GM19455 (cell line): ENCODE results near the gene MTAP.
A peak's percentile ranks its signal among the peaks of the same experiment; 100 is the strongest.

Experiments
- ATAC-seq: cut with Tn5 transposase; IDR thresholded peaks from one replicate; pipeline ENCODE4 v1.9.1; 2021; ENCODE audit not compliant: unreplicated experiment

Gene MTAP

DNA sequence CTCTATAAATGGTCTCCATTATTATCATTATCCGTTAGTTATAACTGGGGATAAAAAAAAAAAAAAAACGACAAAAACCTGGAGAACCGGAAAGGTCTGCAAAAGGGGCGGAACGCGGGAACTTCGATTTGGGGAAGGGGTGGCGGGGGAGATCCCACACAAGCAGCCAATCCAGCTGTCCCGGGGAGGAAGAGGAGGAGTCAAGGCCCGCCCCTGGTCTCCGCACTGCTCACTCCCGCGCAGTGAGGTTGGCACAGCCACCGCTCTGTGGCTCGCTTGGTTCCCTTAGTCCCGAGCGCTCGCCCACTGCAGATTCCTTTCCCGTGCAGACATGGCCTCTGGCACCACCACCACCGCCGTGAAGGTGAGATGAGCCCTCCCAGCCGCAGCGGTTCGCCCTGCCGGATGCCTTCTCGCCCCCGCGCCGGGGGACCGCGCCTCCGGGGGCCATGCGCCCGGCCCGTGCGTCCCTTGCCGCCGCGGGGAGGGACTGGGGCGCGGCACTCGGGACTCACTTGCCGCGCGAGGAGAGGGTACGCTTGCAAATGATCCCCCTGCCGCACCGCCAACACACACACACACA, at the start of gene MTAP:
TSS of gene MTAP (plus strand) at position 219 of the 583 bp plus-strand sequence. CDS start at position 332, 113 bp downstream.
- peak; percentile 95 for ATAC-seq

DNA sequence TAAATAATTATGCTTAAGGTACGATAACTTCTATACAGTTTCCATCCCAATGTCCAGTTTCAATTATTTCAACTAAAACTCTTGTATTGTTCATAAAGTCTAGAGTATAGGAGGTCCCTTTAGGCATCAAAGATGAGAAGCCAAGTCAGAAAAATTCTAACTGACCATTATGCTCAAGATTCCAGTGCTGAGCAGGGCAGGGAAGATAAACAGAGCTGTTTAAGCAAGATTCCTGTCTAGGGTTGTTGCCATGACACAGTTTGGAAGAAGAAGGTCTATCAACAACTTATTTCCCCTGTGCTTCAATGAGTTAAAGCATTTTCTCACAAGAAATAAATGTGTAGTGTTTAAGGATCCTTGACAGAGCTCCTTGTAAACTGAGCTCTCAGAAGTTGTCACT, 48.9 kb upstream of the MTAP start:
- ATAC-seq = no peak

DNA sequence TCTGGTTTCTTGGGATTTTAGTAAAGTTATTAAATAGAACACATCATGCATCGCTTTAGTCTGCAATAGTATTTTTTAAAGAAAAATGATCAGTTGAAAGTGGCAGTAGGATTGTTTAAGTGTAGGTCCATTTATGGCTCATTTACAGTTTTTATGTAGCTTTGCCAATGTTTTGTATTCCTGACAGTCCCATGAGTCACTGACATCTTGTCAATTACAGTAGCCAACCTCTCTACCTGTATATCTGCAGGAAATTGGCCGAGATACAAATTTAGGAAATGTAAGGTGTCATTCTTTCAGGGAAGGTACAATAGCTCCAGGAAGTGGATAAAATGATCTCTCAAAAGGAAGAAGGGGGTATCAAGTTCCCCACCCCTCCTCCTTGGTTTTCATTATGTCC, 47.7 kb upstream of the MTAP start:
- ATAC-seq = no peak

DNA sequence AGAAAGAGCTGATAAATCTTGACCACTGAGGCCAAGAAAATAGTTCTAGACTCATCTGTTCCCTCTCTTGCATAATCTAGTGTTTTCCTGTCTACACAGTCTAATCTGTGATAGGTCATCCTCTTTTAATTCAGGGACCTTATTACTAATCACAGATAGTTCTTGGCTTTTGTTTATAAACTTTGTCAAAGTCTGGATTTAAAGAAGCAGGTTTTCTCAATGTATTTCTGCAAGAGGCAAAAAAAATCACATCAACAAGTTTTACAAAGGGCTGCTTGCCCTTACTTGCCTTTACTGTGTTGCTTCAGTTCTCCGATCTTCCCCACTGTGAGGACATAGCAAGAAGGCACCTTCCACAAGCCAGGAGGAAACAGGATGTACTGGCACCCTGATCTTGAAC, 43.9 kb upstream of the MTAP start:
- no peak for ATAC-seq

DNA sequence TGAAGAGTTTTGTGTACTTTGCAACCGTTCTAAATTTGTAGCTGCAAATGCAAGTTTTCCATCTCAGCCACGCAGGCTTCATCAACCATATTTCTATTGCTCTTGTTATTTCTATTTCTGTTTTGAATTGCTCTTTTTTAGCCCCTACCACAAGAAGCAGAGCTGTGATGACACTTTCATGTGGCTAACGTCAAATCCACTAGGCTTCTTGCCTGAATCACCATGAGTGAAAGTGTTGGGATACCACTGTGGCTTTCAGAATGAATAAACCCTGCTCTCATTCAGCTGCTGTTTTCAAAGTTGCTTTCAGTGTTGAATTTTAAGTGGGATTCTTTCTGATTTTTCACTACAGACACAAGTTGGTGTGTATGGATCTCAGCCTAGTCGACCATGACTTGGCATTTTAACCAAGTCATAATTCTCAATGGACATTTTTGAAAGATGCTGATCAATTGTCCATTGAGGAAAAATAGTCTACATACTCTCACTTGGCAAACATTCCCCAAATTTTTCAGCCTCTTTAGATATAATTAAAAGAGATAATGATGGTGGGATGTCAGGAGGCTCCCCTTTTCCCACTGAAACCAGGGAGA, 41.0 kb upstream of the MTAP start:
- ATAC-seq = peak; percentile 76

DNA sequence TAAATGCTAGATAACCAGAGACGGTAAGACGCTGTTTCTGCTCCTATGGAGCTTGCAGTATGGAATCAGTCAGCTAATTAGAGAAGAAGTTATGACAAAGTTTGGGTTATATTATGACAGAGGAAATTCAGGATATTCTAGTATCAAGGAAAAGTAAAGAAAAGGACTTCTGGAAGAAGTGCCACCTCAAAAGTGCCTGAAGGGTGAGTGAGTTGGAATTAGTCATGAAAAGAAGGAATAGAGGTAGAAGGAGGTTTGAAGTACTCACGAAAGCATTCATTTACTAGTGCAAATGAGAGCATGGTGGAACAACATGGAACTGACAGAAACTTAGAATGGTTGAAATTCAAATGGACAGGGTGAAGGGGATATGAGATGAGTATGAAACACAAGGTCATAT, 40.4 kb upstream of the MTAP start:
- ATAC-seq = no peak

DNA sequence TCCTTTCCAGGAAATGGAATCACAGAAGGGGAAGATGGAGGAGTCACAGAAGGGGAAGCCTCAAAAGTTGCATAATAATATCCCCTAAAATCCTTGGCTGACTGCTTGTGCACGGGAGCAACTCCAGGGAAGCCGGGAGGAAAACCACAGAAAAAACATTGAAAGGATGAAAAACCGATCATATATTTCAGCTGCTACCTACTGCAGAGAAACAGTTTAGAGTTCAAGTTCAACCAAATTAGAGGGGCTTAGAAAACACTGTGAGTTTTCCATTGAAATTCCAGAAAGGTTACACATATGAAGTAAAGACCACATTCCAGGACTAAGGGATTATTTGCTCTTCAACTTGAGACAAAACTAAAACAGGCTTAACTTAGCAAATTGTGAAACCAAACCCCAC, 37.6 kb upstream of the MTAP start:
- ATAC-seq = no peak

DNA sequence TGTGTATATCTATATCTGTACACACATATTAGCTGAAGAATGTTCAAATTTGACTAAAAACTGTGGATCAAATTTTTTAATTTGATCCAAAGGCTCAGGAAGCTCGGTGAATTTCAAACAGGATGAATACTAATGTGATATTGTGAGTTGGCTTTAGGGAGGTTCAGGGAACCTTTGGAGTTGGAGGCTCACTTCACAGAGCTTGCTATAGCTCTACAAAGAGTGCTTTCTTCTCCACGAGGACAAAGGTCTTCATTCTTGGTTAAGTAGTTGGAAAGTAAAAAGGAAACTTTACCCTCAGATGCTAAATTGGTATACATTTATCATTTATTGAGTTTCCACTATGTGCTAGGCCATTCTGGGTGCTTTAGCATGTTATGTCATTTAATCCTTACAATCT, 36.3 kb upstream of the MTAP start:
- no peak for ATAC-seq

DNA sequence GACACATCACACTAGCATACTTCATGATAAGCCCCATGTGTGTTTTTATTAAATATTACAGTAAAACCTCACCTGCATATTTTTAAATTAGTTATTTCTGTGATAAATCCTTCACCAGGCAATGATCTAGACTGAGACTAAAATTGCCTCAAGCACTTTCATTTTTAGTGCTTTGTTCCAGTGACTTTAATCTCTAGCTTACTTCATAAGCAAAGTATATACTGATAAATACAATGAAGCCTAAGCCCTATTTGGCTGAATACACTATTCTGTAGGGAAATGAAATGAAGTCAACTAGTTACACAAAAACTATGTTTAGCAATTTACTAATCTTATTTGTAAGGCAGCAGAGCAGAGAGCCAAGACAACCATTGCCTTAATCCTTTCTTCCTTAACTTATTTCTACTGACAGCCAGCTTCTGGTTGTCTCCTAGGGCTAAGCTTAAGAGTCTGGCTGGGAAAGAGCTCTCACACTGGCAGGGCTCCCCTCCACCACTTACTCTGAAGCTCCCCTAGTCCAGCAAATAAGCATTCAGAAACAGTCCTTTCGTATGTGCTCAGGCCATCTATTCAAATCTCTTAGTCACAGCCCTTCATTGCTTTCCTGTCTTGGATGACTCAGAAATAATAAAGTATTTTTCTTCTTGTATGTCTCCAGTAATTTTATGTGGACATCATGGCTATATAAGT, 31.4 kb upstream of the MTAP start:
- ATAC-seq = no peak

DNA sequence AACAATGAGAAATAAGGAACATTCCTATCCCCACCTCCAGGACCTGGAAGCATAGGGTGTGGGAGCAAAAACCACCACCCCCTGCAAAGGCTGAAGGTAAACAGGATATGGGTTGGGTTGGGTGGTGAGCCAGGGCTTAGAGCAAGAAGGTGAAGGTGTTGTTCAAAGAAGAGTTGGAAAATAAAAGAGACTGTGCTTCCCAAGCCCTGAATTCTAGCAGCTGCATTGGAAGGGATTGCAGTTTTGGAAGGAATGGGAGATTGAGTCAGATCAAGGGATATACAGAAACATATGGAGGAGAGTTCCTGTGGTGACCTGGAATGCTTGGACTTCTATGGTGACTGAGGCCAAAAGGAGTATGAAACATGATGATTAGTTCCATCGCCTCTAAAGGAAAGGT, 24.7 kb upstream of the MTAP start:
- no peak for ATAC-seq

DNA sequence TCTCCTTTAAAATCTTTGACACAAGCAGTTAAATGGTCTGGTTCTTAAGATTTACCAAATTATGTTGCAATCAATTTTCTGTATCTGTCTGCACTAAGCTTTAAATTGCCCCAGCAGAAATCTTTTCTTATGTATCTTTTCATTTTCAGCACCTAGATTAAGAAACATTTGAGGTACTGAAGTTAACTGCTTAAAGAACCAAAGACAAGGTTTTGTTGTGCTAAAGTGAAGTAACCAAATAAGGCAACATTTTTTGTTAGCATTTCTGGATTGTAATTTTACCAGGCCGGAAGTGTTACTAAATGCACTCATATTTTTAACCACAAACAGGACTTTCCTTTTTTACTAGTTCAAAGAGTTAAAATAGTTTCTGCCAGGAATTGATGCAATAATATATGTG, 24.1 kb upstream of the MTAP start:
- ATAC-seq = no peak

DNA sequence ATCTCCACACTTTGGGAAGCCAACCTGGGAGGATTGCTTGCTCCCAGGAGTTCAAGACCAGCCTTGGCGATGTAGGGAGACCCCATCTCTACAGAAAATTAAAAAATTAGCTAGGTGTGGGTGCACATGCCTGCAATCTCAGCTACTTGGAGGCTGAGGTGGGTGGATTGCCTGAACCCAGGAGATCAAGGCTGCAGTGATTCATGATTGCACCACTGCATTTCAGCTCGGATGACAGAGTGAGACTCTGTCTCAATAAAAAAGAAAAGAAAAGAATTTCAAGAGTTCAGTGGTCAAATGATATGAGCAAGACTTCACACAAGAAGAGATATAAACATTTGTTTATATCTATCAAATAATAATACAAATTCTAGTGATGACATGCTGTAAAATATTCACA, 23.0 kb upstream of the MTAP start:
- ATAC-seq = no peak

DNA sequence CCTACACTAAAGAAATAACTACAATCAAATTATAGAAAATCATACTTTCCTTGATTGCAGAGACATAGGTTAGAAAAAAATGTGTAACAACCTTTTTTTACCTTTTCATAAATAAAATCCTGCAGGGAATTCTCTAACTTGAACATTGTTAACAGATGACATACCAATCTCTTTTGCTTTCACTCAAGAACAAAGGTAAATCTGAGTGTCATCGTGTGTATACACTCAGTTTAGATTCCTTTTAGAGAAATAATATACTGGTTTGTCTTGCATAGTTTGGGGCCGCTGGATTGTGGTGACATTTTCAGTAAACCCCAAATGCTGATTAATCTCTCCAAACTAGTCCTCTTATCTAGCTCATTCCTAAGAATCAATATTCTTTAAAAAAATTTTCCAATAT, 20.8 kb upstream of the MTAP start:
- no peak for ATAC-seq

DNA sequence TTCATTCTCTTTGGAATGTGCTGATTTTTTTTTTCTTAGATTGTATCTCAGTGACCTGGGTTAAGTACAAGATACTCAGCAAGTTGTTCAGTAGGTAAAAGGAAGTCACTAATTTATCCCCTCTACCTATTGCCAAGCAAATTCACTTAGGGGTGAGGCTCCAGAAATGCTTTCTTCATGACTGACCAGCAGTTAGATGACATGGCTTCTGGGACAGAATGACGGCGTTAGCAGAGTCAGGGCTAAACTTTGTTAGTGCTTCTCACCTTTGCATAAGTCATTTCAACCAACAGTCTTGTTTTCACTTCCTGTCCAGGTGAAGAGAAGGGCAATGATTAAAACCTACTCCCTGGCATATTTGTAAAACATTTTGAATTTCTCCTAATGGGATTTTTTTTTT, 20.2 kb upstream of the MTAP start:
- ATAC-seq = no peak

DNA sequence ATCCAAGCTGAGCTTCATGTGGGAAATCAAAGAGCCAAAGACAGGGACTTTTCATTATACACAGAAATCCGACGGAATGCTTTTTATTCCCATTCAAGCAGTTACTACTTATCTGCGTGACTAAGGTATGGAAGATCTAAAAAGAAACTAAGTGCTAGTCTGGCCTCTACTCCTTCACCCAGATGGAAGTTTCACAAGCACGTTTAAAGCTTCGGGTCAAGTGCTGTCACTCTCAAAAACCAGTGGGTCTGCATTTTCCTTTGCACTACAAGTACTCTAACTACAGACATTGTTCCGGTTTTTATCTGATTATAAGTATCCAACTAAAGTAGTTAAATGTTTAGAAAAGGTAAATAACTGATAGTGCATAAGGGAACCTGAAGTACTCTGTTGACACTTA, 13.7 kb upstream of the MTAP start:
- ATAC-seq = no peak

DNA sequence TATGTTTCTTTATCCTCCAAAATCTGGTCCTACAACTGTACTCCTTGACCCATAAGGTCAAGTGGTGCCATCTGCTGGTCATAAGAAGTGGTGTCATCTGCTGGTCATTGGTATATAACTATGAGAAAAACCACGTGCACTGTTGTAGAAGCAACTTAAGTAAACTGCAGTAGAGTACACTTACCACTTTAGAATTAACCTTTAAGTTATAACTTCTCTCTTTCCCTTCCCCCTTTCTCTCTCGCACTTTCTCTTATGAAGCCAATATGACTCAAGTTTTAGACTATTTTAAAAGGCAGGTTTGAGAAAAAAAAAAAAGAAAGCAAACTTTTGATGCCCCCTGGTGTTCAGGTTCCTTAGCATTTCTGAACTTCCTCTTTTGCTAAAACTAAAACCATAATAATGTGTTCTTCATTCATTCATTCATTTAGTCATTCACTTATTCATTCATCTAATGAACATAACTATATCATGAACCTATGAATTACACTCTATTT, 12.8 kb upstream of the MTAP start:
- ATAC-seq = peak; percentile 100

DNA sequence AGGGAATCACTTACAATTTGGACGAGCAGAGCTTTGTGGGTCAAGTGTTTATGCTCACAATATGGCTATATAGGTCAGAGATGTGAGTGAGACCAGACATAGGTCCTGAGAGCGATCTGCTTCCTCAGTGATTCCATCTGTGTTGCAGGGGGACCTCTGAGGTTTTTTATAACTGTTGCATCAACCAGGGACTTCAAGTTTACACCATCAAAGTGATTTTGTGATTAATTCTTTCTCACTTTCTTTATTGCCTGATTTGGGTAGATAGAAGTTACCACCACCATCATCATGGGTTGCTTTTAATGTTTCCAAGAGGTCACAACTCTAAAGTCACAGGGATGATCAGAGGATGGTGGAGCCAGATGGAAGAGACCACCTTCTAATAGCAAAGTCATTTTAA, 7.0 kb upstream of the MTAP start:
- no peak for ATAC-seq

DNA sequence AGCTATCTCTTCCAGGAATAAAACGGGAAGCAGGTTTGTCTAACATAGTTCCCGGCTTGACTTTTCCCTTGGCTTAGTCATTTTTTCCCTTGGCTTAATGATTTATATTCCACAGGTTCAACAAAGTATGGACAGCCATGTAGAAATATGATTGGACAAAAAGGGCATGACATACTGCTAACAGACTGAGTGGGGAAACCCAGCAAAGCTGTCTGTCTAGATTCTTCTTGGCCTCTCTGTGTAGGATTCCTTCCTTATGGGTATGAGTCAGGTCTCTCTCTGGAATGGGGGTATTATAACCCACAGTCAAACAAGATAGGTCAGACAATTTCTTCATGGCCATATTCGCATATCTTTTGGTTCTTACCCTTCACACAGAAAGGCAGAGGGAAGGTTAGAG, 5.7 kb upstream of the MTAP start:
- no peak for ATAC-seq

DNA sequence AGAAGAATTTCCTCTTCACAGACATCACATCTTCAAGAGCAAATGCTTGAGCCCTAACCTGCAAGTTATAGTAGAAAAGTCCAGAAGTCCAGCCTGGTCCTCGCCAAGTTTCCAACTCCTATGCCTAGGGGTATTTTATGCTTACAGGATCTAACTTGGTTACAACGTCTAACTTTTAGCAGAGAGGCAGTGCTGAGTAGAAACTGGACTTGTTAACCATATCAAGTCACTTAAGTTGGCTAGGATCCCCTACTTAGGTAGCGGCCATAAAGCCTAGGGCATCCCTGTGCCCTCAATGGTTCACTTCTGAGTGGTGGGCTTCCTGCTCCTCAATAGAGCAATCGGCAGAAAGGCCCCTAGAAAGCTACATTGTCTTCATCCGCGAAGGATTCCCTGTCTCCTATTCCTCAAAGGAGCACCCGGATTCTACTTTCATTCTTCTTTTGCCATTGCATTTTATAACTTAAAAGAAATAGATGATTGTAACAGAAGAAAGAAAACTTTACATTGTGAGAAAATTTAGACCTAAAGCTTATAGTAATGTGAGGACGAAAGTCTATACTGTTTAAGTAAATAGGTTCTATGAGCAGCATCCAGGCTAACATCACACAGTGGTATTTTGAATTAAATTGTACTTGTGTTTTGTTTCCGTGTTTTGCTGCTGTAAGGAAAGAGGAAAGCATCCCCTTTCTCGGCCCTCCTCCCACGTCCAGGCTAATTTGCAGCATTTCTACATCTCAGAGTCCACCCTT, 1.3 kb upstream of the MTAP start:
- no peak for ATAC-seq

DNA sequence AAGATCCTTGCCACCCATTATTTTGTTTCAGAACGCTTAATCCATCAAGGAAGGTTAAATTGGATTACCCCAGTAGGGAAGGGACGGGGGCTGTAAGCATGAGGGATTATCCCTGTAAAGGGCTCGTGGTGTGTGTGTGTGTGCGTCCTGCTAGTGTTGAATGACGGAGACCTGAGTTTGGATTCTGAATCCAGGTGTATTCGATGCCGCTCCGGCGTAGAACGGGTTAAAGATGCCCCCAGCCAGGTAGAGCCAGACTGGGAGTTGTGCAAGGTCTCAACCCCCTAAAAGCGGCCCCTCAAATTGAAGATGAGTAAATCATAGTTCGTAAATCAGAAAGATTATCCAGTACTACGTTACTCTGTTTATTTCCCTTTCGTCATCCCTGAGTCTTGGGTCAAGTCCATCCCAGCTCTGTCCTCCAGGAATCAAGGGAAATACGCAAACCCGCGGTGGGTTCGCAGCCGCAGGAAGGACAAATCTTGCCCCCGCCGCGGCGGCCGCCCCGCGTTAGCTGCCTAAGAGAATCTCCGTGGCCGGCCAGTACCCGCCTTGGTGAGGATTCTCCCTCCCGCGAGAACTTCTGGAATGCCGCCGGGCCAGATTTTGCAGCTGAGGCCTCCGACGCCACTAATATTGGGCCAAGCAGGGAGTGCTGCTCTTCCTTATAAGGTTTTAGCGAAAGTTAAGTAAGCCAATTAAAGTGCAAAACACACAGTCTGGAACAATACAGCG, 586 bp upstream of the MTAP start:
- ATAC-seq = peak; percentile 12

DNA sequence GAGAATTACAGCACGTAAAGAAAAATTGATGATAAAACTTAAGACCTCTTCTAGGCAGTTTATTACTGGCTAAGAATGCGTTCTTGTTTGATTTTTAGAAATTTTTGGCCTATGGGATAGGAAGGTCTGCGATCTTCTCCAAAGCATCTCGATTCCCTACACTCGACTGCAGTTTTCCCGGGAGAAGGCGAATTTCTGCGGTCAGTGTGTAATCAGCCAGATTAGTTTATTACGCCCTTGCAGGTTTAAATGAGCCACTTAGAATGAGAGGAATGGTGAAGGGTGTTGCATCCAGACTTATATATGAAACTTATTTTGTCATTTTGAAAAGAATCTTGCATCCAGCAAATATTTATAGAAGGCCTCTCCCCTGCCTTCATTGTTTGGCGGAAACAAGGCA, 1.2 kb downstream of the MTAP start:
- no peak for ATAC-seq
